Stimulated activated CD4-positive, alpha-beta T cell treated with anti-CD3 and anti-CD28 coated beads, Interleukin-4, amount 100 ng/mL, for 4 hours (primary cell): ENCODE measurements around the gene EWSR1.
"Not testable (repeated sequence)": the region's sequence is repeated elsewhere in the genome, so short reads cannot be mapped to it uniquely, and the experiment has no call there.

Source experiments
- DNase-seq, 2 experiments: peaks; one replicate each; pipeline ENCODE4 v3.0.0-alpha.2; 2020

The EWSR1 gene

GRCh38 chr22:29247891-29248290 is 20.2 kb upstream of the EWSR1 start:
- DNase-seq: not testable (repeated sequence)

- no peak for DNase-seq
These were observed 16.8 kb upstream of the EWSR1 start for GRCh38 chr22:29251265-29251664.

GRCh38 chr22:29251981-29252911 is 15.8 kb upstream of the EWSR1 start:
- DNase-seq: no peak

GRCh38 chr22:29253561-29254285 is 14.3 kb upstream of the EWSR1 start:
- DNase-seq: no peak

- no peak for DNase-seq
These were observed 13.8 kb upstream of the EWSR1 start for GRCh38 chr22:29254286-29254660.

- DNase-seq: no peak
These were observed 12.9 kb upstream of the EWSR1 start for GRCh38 chr22:29255064-29255621.

GRCh38 chr22:29256606-29257325 is 11.3 kb upstream of the EWSR1 start:
- DNase-seq: no peak

GRCh38 chr22:29257751-29258181 is 10.3 kb upstream of the EWSR1 start:
- no peak for DNase-seq

GRCh38 chr22:29258407-29259252 is 9.4 kb upstream of the EWSR1 start:
- no peak for DNase-seq

- DNase-seq: no peak
These were observed 8.7 kb upstream of the EWSR1 start for GRCh38 chr22:29259253-29259899.

GRCh38 chr22:29260031-29260560 is 8.0 kb upstream of the EWSR1 start:
- DNase-seq: no peak

- DNase-seq: no peak
These were observed 7.3 kb upstream of the EWSR1 start for GRCh38 chr22:29260601-29261315.

- DNase-seq: no peak
These were observed 4.2 kb upstream of the EWSR1 start for GRCh38 chr22:29263791-29264276.

GRCh38 chr22:29265305-29265704 is 2.8 kb upstream of the EWSR1 start:
- no peak for DNase-seq

GRCh38 chr22:29265929-29266328 is 2.1 kb upstream of the EWSR1 start:
- no peak for DNase-seq

- DNase-seq: no peak
These were observed 1.3 kb upstream of the EWSR1 start for GRCh38 chr22:29266564-29267461.

- DNase-seq: no peak
These were observed 608 bp upstream of the EWSR1 start for GRCh38 chr22:29267462-29267857.

- DNase-seq: peak; percentile 30 to 35
These were observed 602 bp downstream of the EWSR1 start for GRCh38 chr22:29268511-29269229.

- no peak for DNase-seq
These were observed 1.1 kb downstream of the EWSR1 start for GRCh38 chr22:29269230-29269604.
